Heart left ventricle (tissue), 13 donors: ENCODE results near the gene CPNE5.

Source experiments
- POLR2A ChIP-seq, 2 donors: fragments of 450-650 bp; IDR thresholded peaks; one replicate each; pipeline ENCODE4 v1.6.1; 2017; ENCODE audit warnings: antibody characterized with exemption in 2 of 2, mild to moderate bottlenecking in 2 of 2, moderate library complexity in 2 of 2
- TF ChIP-seq, protein P1 (sequence below), 12 donors: fragments of 200-600 bp; sonication (generic) in 4 of 12; IDR thresholded peaks; one replicate each; pipeline versions ENCODE4 v1.5.0 to v1.8.0; 2018 to 2022; ENCODE audit warnings: antibody characterized with exemption in 12 of 12, mild to moderate bottlenecking in 5 of 12
- donor health status: ischemic (EF 13 %, LVEDD 7.1; RV severe dilation, severe dysfunction).
- donor health status: DM: no; HTN: yes; CAD: no.
- donor health status: DM: no; HTN: no; CAD: no.
- donor health status: ischemic (EF 25% LVEDD 6.9; RV normal size, moderate dysfunction).
- donor health status: ischemic (EF 25% LVEDD 5.7; RV mildly dilated, moderate dysfunction).
- donor health status: ischemic (EF 35%, LVEDD 5.7; RV mildly dilated, moderate dysfunction).
- donor health status: nonischemic (EF 11% LVEDD 7.7; RV severe dilation, severe dysfunction).
- donor health status: DM: yes; HTN: yes; CAD: no.
- donor health status: PGD.
- donor health status: ischemic (EF 29% LVEDD 5.4; RV normal size, mild dysfunction).
- donor health status: nonischemic (EF 23%, LVEDD 6.1; RV moderate dilation, normal function).

DNA sequence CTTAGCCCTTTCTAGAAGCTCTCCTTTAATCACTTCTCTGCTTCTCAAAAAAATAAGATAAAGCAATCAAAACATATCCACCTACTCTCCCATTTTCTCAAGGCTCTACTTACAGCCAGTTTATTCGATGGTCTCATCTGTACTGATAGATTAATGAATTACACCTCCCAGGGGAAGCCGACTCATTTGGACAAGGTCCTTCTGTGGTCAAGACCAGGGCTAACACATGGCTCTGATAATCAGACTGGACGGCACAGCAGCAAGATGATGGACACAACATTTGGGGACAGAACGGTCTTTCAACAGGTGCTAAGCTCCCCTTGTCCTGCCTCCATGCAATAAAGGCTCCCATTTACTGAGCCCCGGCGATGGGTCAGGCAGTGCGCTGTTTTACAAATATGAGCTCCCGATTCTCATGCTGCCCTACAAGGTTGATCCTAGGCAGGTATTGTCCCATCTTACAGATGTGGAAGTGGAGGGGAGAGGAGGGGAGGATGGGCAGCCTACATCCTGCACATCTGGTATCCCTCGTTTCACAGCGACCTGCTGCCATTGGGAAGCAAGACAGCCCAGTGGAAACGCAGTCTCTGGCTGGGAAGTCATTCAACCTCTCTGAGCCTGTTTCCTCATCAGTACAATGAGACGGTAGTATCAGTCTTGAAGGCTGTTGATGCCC, 15.7 kb downstream of the CPNE5 start:
- TF ChIP-seq, protein P1, sequence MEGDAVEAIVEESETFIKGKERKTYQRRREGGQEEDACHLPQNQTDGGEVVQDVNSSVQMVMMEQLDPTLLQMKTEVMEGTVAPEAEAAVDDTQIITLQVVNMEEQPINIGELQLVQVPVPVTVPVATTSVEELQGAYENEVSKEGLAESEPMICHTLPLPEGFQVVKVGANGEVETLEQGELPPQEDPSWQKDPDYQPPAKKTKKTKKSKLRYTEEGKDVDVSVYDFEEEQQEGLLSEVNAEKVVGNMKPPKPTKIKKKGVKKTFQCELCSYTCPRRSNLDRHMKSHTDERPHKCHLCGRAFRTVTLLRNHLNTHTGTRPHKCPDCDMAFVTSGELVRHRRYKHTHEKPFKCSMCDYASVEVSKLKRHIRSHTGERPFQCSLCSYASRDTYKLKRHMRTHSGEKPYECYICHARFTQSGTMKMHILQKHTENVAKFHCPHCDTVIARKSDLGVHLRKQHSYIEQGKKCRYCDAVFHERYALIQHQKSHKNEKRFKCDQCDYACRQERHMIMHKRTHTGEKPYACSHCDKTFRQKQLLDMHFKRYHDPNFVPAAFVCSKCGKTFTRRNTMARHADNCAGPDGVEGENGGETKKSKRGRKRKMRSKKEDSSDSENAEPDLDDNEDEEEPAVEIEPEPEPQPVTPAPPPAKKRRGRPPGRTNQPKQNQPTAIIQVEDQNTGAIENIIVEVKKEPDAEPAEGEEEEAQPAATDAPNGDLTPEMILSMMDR (IDR thresholded peaks at IDR 0.05) = no peak
- no peak for TF ChIP-seq POLR2A (IDR thresholded peaks at IDR 0.05)
